Heart left ventricle (tissue), 16 donors: ENCODE data around the gene CCHCR1. TPM values are rescaled to one million over a fixed set of nuclear protein-coding genes. Genes with fewer than 3 reads are reported as not detected.

ENCODE experiments used
- ATAC-seq, 4 donors: fragments of 200-7000 bp; cut with Tn5 transposase; one replicate each; pipeline ENCODE4 v1.9.1; 2020 to 2022; ENCODE audit warnings: moderate library complexity in 4 of 4, mild to moderate bottlenecking in 3 of 4, moderate number of reproducible peaks in 1 of 4
- DNase-seq, 5 donors: peaks; one replicate each; pipeline ENCODE4 v3.0.0-alpha.2; 2020
- H3K27ac ChIP-seq, 12 donors: fragments of 200-600 bp; sonication (generic) in 4 of 12; one replicate each; pipeline versions ENCODE4 v1.5.0 to v1.8.0; 2016 to 2022; ENCODE audit warnings: mild to moderate bottlenecking in 2 of 12
- H3K27me3 ChIP-seq, 9 donors: fragments of 200-600 bp; sonication (generic) in 2 of 9; one replicate each; pipeline versions ENCODE4 v1.5.1 to v1.8.0; 2016 to 2022; ENCODE audit warnings: mild to moderate bottlenecking in 3 of 9
- H3K36me3 ChIP-seq, 9 donors: fragments of 200-600 bp; sonication (generic) in 2 of 9; one replicate each; pipeline versions ENCODE4 v1.5.0 to v1.8.0; 2018 to 2022; ENCODE audit warnings: mild to moderate bottlenecking in 2 of 9
- H3K4me1 ChIP-seq, 12 donors: fragments of 200-600 bp; sonication (generic) in 4 of 12; one replicate each; pipeline versions ENCODE4 v1.5.0 to v1.8.0; 2016 to 2022; ENCODE audit warnings: mild to moderate bottlenecking in 3 of 12
- H3K4me3 ChIP-seq, 12 donors: fragments of 200-600 bp; sonication (generic) in 4 of 12; one replicate each; pipeline versions ENCODE4 v1.5.0 to v1.8.0; 2017 to 2022; ENCODE audit warnings: mild to moderate bottlenecking in 9 of 12, moderate library complexity in 4 of 12
- H3K9me3 ChIP-seq, 12 donors: fragments of 200-600 bp; sonication (generic) in 4 of 12; one replicate each; pipeline versions ENCODE4 v1.5.0 to v1.8.0; 2016 to 2022; ENCODE audit warnings: mild to moderate bottlenecking in 1 of 12
- CTCF ChIP-seq, 12 donors: fragments of 200-600 bp; sonication (generic) in 4 of 12; IDR thresholded peaks; one replicate each; pipeline versions ENCODE4 v1.5.0 to v1.8.0; 2018 to 2022; ENCODE audit warnings: antibody characterized with exemption in 12 of 12, mild to moderate bottlenecking in 5 of 12
- POLR2A ChIP-seq, 2 donors: fragments of 450-650 bp; IDR thresholded peaks; one replicate each; pipeline ENCODE4 v1.6.1; 2017; ENCODE audit warnings: antibody characterized with exemption in 2 of 2, mild to moderate bottlenecking in 2 of 2, moderate library complexity in 2 of 2
- WGBS, 4 donors: extraction: QIAGEN DNeasy Blood & Tissue Kit in 2 of 4; methylation state at CpG; one replicate each; pipeline versions ENCODE4 v1.1.5 to v1.1.7; 2013 to 2018; 5-methylcytosine and 5-hydroxymethylcytosine counted together
- intact Hi-C, 10 donors: fragments of 100-400 bp; cut with DNase I; formaldehyde crosslinking; loops; one replicate each; pipeline versions ENCODE4 v1.11.1 to v1.14.2; 2022
- polyA plus RNA-seq, 2 donors: library from polyadenylated mRNA; stranded (reverse); fragments of 200-250 nt; gene quantifications; one replicate each; pipeline ENCODE4 v1.2.3, GENCODE V29; 2013
- total RNA-seq, 9 donors: library from RNA; depleted of rRNA in 2 of 9; stranded (reverse); fragments of >200 nt in 2 of 9; fragmentation: NEBNext Ultra II Directional in 3 of 9; extraction: Animal tissue kit (Norgen Biotek cat#: 25700) in 3 of 9; gene quantifications; one replicate each; pipeline versions ENCODE4 v1.1.0 to v1.2.4, GENCODE V29; 2016 to 2023
- donor health status: ischemic (EF 13 %, LVEDD 7.1; RV severe dilation, severe dysfunction).
- donor health status: healthy with polysubstance abuse.
- donor health status: DM: no; HTN: yes; CAD: no.
- donor health status: DM: no; HTN: no; CAD: no.
- donor health status: ischemic (EF 25% LVEDD 6.9; RV normal size, moderate dysfunction).
- donor health status: ischemic (EF 25% LVEDD 5.7; RV mildly dilated, moderate dysfunction).
- donor health status: healthy.
- donor health status: DM: yes; HTN: yes; CAD: no.
- donor health status: ischemic (EF 35%, LVEDD 5.7; RV mildly dilated, moderate dysfunction).
- donor health status: nonischemic (EF 11% LVEDD 7.7; RV severe dilation, severe dysfunction).
- donor health status: DM: yes; HTN: yes; CAD: no.
- donor health status: PGD.
- donor health status: ischemic (EF 29% LVEDD 5.4; RV normal size, mild dysfunction).
- donor health status: nonischemic (EF 23%, LVEDD 6.1; RV moderate dilation, normal function).

The CCHCR1 gene
- total and polyA plus RNA-seq, 11 donors, result 6.0 to 16.4 (median 10.4) TPM

GRCh38 chr6:31114970-31115849, 42.4 kb downstream of the CCHCR1 start:
- ATAC-seq (peak in 3 of 4 donors; percentile 28 to 40 (median 30)), DNase-seq (no peak)
- no peaks in the 10 kb centered on the region for H3K9me3 ChIP-seq
- TF ChIP-seq CTCF (IDR thresholded peaks at IDR 0.05), result peak in 8 of 12 donors; percentile 6 to 45 (median 12)
- no peak for TF ChIP-seq POLR2A (IDR thresholded peaks at IDR 0.05)
- peaks cover 0 to 44% (median 33%) of the 10 kb centered on the region in 12 donors for H3K4me1 ChIP-seq
- H3K36me3 ChIP-seq, result no peaks in the 10 kb centered on the region
- peak overlapping the region in 10 of 12 donors; percentile 47 to 90 (median 66) for H3K27ac ChIP-seq
- intact Hi-C loops, result no loop called here
- 47 to 66% (median 62%) methylated on average over 9 of the region's 9 CpGs for WGBS, 4 donors
- H3K4me3 ChIP-seq, result peak overlapping the region in 7 of 12 donors; percentile 11 to 47 (median 20)
- H3K27me3 ChIP-seq, result no peaks in the 10 kb centered on the region

- ATAC-seq (peak; percentile 87 to 96 (median 92)), DNase-seq (peak; percentile 74 to 94 (median 85))
- H3K27me3 ChIP-seq, result no peaks in the 10 kb centered on the region
- WGBS, 4 donors, result 6 to 28% (median 12%) methylated on average over 3 of the region's 3 CpGs
- H3K27ac ChIP-seq, result peak within 1 kb of the TSS in 11 of 12 donors; percentile 36 to 90 (median 64)
- H3K36me3 ChIP-seq, result no peaks in the 10 kb centered on the region
- peaks cover 0 to 44% (median 33%) of the 10 kb centered on the region in 12 donors for H3K4me1 ChIP-seq
- peak within 1 kb of the TSS in 7 of 12 donors; percentile 11 to 47 (median 20) for H3K4me3 ChIP-seq
- TF ChIP-seq CTCF (IDR thresholded peaks at IDR 0.05), result no peak
- TF ChIP-seq POLR2A (IDR thresholded peaks at IDR 0.05), result no peak
- intact Hi-C loops, result no loop called here
- H3K9me3 ChIP-seq, result no peaks in the 10 kb centered on the region
These were observed 43.1 kb downstream of the CCHCR1 start, which contains the start of gene PSORS1C1 for GRCh38 chr6:31114541-31114878. TSS of gene PSORS1C1 (plus strand) at chr6:31114800. CDS start at chr6:31129633, 14,833 bp downstream.

GRCh38 chr6:31113861-31114540, 43.6 kb downstream of the CCHCR1 start:
- Histone ChIP-seq H3K27ac (peak overlapping the region in 11 of 12 donors; percentile 36 to 90 (median 64)), H3K36me3 (no peaks in the 10 kb centered on the region), H3K27me3 (no peaks in the 10 kb centered on the region), H3K9me3 (no peaks in the 10 kb centered on the region), H3K4me3 (peak overlapping the region in 2 of 12 donors; percentile 37 to 47), H3K4me1 (peaks cover 0 to 44% (median 33%) of the 10 kb centered on the region in 12 donors)
- intact Hi-C loops, result no loop called here
- TF ChIP-seq CTCF (IDR thresholded peaks at IDR 0.05) (no peak), POLR2A (IDR thresholded peaks at IDR 0.05) (no peak)
- no peak for DNase-seq
- ATAC-seq, result peak in 2 of 4 donors; percentile 2 to 4
- 62 to 74% (median 70%) methylated on average over 7 of the region's 7 CpGs for WGBS, 4 donors

- no peaks in the 10 kb centered on the region for H3K9me3 ChIP-seq
- H3K36me3 ChIP-seq, result no peaks in the 10 kb centered on the region
- ATAC-seq (no peak), DNase-seq (no peak)
- intact Hi-C loops, result no loop called here
- TF ChIP-seq POLR2A (IDR thresholded peaks at IDR 0.05) (no peak), CTCF (IDR thresholded peaks at IDR 0.05) (no peak)
- H3K27me3 ChIP-seq, result no peaks in the 10 kb centered on the region
- H3K27ac ChIP-seq, result peak within 1 kb of the TSS in 2 of 12 donors; percentile 60 to 90
- peaks cover 0 to 39% (median 31%) of the 10 kb centered on the region in 12 donors for H3K4me1 ChIP-seq
- 87 to 91% (median 89%) methylated on average over 5 of the region's 5 CpGs for WGBS, 4 donors
- no peak within 1 kb of the TSS for H3K4me3 ChIP-seq
These were observed 45.1 kb downstream of the CCHCR1 start, which contains the start of gene C6orf15 for GRCh38 chr6:31112478-31112877. TSS of gene C6orf15 (minus strand) at chr6:31112575. CDS start at chr6:31112555, 20 bp downstream.
